ENCODE results near the gene KCNIP3.

- TF ChIP-seq CTCF (conservative IDR thresholded peaks at IDR 0.05) (no peak), EZH2 (IDR thresholded peaks at IDR 0.05; ENCODE audit: low read depth) (no peak)
Measured at GRCh38 chr2:95306336-95306895, 9.3 kb downstream of the KCNIP3 start.
